Placental epithelial cell (primary cell): Measurements from ENCODE around the gene C16orf96. TPM values are rescaled to one million over a fixed set of nuclear protein-coding genes. Genes with fewer than 3 reads are reported as not detected.

ENCODE experiments used
- small RNA-seq: library from RNA; depleted of rRNA; stranded (forward); fragments of <200 nt; gene quantifications from one replicate; pipeline ENCODE3, GENCODE V24; 2012
- total RNA-seq: library from RNA; depleted of rRNA; stranded (reverse); fragments of >200 nt; gene quantifications from 2 replicates; pipeline ENCODE4 v1.2.3, GENCODE V29; 2012

Gene C16orf96
- 0.39 TPM in 1 of 2 replicates, not detected in the other for total RNA-seq

GRCh38 chr16:4556112-4556511 is at the start of gene C16orf96:
Gene C16orf96 (plus strand): TSS chr16:4556340. CDS start chr16:4556490, 150 bp downstream.

GRCh38 chr16:4538350-4539235 is 17.5 kb upstream of the C16orf96 start, which contains the start of gene CDIP1:
Gene CDIP1 (minus strand): TSS chr16:4538773. CDS start chr16:4514130, 24,643 bp downstream.

DNA sequence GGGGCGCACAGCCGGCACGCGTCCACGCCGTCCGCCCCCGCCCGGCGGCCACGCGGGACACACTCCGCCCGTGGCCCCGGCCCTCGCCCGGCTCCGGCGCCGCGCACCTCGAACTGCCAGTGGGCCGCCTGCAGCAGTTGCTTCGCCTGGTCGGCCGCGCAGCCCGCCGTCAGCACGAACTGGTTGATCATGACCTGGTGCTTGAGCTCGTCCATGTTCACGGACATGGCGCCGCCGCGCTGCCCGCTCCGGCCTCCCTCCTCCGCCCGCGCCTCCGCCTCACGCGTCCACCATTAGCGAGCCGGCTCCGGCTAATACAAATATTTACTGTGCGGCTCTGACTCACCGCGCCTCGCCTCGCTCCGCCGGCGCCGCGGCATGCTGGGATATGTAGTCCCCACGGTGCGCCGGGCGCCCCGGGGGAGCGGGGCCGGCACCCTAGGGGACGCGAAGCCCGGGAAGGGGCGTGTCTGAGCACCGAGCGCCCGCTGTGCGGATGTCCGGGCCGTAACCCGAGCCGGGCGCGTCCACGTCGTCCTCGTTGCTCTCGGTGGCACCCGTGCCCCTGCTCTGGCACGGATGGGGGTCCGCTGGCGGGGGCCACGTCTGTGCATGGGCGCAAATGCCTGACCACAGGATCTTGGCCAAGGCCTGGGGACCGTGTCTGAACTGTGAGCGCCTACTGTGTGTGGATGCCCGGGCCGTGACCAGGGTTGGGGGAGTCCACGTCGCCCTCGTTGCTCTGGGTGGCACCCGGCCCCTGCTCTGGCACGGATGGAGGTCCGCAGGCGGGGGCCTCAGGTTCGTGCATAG is 58.6 kb downstream of the C16orf96 start, which contains the start of gene UBALD1:
Gene UBALD1, minus strand, starts transcription at position 318 of the 813 bp plus-strand sequence. Its CDS starts 91 bp downstream, at position 227.

GRCh38 chr16:4624015-4624826 is 68.1 kb downstream of the C16orf96 start, which contains the start of gene MGRN1:
Gene MGRN1 (plus strand): TSS chr16:4624826. CDS start chr16:4624961, 135 bp downstream.

Small RNAs within 50 kb of the gene (small RNA-seq; reads per million reads assigned to genes)
- not detected for gene RN7SL850P

Other genes with a start within 250 kb of the C16orf96 start
- 1.5 and 2.0 TPM in 2 replicates for gene GLIS2, start 240.3 kb upstream of the C16orf96 start, total RNA-seq
- 14.9 and 26.5 TPM in 2 replicates for gene PAM16, start 205.0 kb upstream of the C16orf96 start, total RNA-seq
- gene VASN, start 184.5 kb upstream of the C16orf96 start, total RNA-seq, result 28.7 and 35.4 TPM in 2 replicates
- 11.8 and 19.8 TPM in 2 replicates for gene CORO7, start 139.7 kb upstream of the C16orf96 start, total RNA-seq
- gene DNAJA3, start 130.5 kb upstream of the C16orf96 start, total RNA-seq, result 24.3 and 35.2 TPM in 2 replicates
- 132 and 137 TPM in 2 replicates for gene NMRAL1, start 81.7 kb upstream of the C16orf96 start, total RNA-seq
- 46.7 and 86.8 TPM in 2 replicates for gene HMOX2, start 79.9 kb upstream of the C16orf96 start, total RNA-seq
- 13.7 TPM in 2 replicates for gene CDIP1, start 17.6 kb upstream of the C16orf96 start, total RNA-seq
- 18.5 and 19.6 TPM in 2 replicates for gene UBALD1, start 58.5 kb downstream of the C16orf96 start, total RNA-seq
- 29.1 and 42.5 TPM in 2 replicates for gene MGRN1, start 68.5 kb downstream of the C16orf96 start, total RNA-seq
- 23.2 and 27.7 TPM in 2 replicates for gene NUDT16L1, start 137.2 kb downstream of the C16orf96 start, total RNA-seq
- 18.5 and 19.2 TPM in 2 replicates for gene ANKS3, start 177.9 kb downstream of the C16orf96 start, total RNA-seq
- gene DNAAF8, start 178.2 kb downstream of the C16orf96 start, total RNA-seq, result 0.39 and 0.54 TPM in 2 replicates
- 15.3 and 17.8 TPM in 2 replicates for gene ZNF500, start 210.8 kb downstream of the C16orf96 start, total RNA-seq
- gene SEPTIN12, start 232.0 kb downstream of the C16orf96 start, total RNA-seq, result not detected in 2 replicates
- not detected in 2 replicates for gene SMIM22, start 239.0 kb downstream of the C16orf96 start, total RNA-seq
- 22.8 and 28.4 TPM in 2 replicates for gene ROGDI, start 246.3 kb downstream of the C16orf96 start, total RNA-seq